SH-SY5Y (cell line): ENCODE data around the gene ACOXL.

Experiments used
- GATA2 ChIP-seq: IDR thresholded peaks from 2 replicates; pipeline ENCODE4 v1.6.1; 2011; ENCODE audit warnings: mild to moderate bottlenecking, low read depth, low read length
- GATA3 ChIP-seq: IDR thresholded peaks from 2 replicates; pipeline ENCODE4 v1.6.1; 2011; ENCODE audit warnings: low read depth, mild to moderate bottlenecking, low read length, moderate library complexity

ACOXL gene

DNA sequence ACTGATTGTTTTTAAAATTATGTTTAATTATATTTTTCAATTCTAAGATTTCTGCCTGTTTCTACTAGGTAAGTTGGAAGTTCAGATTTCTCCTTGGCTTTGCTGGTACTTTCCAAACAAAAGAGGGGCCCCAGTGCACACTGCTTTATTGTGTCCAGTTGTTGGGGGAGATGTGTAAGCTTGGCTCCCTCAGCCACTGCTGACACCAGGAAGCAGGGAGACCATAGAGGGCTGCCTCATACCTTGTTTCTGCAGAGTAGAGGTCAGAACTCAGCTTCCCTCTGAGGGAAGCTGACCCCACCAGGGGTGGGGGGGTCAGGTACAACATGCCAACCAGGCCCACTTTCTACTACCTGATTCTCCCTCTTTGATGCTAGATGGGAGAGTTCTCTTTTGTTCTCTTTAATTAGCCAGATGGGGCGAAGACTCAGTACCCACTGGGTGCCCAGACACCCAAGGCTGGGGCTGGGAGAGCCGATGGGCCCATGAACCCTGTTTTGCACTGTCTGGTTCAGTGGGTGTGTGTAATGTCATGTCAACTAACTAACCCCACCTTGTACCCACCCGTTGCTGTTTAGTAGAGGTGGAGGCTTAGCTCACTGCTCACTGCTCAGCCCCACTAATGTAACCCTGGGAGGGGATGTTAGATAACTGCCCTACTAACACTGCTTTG, 403.0 kb downstream of the ACOXL start:
- no peak for TF ChIP-seq GATA3
- TF ChIP-seq GATA2: no peak

DNA sequence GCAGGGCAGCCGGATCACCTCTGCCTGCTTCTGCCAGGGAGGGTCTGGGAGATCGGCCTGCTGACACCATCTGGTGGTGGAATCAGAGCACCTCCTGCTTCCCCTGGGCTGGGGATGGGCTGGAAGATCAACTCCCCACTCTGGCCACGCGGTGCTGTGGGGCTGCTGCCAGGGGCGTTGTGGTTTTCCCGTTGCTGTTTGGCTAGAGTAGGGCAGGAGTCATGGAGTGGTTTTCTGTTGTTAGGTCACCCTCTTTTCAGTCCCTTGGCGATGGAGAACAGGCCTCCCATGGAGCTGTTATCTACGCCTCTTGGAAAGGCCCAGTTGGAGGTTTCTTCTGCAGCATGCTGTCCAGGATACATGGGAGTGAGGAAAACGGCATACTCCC, 403.5 kb downstream of the ACOXL start:
- TF ChIP-seq GATA3: no peak
- TF ChIP-seq GATA2: no peak

DNA sequence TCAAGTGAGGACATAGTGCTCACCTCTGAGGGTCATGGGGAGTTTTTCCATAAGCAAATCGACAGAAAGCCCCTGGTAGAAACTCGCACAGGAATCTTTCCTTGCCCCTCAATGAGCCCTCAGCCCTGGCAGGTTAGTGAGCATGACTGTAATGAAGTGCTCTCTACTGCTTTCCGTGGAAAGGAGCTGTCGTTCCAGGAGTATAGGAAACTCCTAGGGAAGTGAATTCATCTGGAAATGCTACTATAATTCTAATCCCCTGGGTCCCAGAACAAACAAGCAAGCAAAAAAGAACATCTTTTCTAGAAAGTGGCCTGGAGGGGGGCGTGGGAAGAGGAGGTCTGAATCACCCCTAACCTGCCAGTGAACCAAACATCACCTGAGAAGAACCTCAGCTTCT, 406.5 kb downstream of the ACOXL start:
- no peak for TF ChIP-seq GATA2

DNA sequence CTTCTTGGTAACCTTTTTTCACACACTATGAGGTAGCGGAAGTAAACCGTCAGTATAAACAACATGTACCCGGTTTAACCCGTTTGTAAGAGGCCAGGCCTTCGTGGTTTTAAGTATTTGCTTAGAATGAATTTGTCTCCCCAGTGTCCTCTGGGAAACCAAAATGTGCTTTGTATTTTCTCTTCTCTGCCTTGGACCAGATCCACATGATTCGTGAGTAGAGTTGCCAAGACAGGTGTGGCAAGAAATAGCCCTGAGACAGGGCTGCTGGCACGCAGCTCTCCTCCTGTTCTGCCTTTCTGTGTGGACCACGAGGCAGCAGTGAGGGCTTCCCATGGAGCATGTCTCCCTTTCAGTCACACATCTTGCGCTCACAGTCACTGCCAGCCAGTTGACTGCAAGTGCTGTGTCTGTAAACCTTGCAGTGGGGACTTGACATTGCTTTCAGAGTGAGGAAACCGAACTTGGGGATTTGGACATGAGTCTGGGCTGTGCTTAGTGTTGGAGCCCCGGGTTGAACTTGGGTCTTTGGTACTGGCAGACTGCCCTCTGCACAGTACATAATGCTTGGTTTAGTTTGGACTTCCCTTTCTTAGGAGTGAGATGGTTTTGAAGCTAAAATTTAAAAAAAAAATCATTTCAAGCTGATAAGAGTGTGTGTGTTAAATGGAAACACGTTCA, 407.4 kb downstream of the ACOXL start:
- TF ChIP-seq GATA2 (no peak), GATA3 (no peak)

DNA sequence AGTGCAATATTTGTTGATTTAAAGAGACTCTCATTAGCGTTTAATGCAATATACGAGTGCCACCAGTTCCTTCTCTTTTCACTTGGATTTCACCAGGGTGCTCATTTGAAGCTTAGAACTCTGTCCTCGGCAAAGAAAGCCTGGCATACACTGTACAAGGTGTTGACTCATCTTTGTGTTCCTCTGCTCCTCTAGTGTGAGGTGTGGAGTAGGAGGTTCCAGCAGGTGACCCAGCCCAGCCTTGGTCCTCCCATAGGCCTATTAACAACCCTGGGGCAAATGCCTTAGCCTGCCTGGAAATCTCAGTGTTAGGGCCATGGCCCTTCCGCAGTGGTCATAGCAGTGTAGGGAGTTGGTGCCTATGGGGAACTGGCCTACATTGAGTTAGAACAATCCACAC, 408.4 kb downstream of the ACOXL start:
- TF ChIP-seq GATA3: no peak
- no peak for TF ChIP-seq GATA2

DNA sequence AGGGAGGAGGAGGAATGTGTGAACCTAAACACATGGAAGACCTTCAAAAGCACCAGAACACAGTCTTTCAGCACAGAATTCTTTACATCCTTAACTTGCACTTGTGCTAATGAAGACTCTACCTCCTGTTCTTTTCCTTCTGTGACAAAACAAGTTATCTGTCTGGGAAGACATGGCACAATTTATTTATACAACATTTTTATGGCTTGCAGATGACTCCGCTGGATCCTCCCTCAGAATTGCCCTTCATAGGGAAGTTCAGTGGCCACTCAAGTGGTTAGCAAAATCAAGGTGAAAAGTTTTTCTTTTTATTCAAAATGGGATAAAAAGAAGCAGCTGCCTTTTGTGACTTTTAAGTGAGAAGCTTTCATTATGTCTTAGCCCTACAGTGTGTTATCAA, 409.7 kb downstream of the ACOXL start:
- TF ChIP-seq GATA2 (no peak), GATA3 (no peak)

DNA sequence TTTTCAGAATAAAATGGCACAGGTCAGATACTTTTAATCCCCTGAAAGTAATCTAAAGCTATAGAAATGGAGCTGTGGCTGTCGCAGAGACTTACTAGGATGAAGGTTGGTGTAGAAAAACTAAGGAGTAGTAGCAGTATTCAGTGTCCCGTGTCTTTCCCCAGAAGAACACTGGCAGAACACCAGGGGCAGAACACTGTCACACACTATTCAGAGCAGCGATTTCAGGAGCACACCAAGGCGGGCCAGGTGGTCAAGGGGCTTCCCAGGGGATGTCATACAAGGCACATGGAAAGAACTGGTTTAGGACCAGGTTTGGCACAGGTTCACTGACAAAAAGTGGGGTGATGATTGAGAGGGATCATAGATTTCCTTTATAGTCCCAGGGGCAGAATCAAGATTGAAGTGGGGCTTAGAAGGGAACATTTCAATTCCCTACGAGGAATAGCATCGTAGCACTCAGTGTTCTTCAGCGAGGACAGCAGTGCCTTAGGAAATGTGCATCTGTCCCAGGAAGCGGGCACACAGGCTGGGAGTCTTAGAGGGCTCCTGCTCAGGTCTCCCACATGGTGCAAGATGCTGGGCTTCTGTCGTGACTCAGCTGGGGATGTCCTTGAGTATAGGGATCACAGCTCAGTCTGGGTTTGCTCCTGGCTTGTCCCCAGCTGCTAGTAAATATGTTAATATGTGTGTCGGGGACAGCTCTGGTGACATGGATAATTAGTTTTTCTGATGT, 410.9 kb downstream of the ACOXL start:
- TF ChIP-seq GATA3 (no peak), GATA2 (no peak)

DNA sequence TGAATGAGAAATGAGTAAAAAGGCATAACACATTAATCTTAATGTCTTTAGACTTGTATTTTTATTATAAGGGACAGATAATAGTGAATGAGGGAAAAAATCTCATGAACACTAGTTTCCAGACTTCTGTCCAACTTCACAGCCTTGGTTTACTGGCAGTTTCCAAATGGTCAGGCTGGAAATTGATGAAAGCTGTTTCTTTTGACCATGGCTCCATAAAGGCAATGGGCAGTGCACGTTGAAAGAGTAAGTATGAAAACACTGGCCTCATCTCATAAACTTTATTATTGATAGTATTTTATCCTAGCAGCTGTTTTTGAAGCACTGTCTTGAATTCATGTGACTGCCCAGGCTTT, 411.4 kb downstream of the ACOXL start:
- TF ChIP-seq GATA3 (no peak), GATA2 (no peak)

DNA sequence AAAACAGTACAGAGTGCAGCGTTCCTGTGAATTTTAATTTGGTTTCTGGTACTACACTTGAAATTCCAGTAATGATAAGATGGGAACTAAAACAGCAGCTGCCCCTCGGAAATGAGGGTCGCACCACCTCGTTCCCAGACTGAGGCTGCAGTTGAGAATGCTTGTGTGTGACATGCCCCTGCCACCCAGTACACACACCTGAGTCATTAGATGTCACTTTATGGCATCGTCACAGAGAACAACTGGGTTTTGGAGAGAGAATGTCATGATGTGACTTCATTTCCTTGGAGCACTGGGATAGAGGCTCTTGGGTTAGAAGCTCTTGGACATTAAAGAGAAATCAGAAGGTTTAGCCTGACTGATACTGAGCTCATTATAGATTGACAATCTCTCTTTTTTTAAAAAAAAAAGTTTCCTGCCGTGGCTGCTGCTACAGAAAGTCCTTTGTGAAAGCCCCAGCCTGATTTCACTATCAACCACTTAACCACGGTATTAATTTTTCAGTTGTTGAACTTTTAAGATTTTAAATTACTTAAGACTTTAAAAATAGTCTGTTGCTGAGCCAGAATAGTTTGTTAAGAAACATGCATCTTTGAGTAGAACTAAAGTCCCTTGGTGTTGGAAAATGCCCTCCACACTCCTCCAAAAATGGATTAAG, 412.9 kb downstream of the ACOXL start:
- no peak for TF ChIP-seq GATA2
- no peak for TF ChIP-seq GATA3

DNA sequence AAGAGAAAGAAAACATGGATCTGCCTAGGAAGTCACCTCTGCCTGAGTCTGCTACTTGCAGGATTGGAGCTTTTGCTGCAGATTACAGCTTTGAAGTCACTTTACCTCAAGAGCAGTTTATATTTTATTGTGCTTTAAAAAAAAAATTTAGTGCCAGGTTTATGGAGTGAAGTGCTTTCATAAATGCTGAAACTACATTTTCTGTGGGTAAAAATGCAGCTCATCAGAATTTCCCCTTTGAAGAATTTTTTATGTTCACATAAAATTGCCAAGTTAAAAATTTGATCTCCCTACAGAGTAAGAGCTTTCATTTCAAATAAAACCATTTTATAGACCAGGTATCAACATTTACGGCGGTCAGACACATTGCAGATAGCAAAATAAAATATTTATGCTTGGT, 413.6 kb downstream of the ACOXL start:
- no peak for TF ChIP-seq GATA2
- TF ChIP-seq GATA3: no peak

DNA sequence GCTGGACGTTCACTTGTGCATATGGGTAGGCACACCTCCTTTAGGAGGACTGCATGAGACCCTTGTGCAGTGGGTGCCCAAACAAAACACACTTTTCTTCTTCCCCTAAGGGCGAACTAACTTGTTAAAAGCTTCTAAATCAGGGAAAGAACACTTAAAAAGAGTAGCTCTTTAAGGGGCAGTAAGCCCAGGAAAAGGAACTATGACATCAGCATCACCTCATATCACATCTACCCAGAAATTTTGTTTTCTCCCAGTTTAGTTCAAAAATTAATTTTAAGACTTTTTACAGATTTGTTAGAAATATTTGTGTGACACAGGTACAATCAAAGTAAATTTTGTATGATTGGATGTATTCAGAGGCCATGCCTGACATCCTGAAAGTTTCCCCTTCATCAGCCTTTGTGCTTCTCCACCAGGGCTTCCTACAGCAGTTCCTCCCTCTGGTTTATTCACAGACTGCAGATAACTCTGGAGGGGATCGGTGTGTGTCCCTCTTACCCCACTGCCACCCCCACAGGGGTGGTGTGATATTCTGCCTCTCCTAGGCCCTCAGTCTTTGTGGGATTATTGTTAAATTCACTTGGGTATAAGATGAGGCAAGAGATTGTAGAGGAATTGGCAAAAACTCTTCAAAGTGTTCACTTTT, 416.0 kb downstream of the ACOXL start:
- TF ChIP-seq GATA3 (no peak), GATA2 (no peak)

DNA sequence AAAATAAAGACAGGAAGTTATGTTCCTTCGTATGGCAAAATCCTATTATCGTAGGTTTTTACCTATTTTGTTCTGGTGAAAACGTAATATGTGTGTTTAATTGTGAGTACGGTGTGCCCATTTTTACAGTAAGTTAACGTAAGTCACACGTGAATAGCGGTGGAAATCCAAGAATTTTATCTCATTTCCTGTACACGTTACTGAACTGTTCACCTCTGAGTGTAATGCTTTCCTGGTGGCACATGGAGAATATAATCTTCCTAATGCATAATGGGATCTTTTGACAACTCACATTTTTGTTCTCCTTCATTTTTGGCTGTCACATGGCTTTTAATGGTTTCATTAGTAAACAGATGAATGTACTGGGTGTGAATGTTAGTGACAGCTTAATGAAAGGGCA, 416.6 kb downstream of the ACOXL start:
- TF ChIP-seq GATA3 (no peak), GATA2 (no peak)

DNA sequence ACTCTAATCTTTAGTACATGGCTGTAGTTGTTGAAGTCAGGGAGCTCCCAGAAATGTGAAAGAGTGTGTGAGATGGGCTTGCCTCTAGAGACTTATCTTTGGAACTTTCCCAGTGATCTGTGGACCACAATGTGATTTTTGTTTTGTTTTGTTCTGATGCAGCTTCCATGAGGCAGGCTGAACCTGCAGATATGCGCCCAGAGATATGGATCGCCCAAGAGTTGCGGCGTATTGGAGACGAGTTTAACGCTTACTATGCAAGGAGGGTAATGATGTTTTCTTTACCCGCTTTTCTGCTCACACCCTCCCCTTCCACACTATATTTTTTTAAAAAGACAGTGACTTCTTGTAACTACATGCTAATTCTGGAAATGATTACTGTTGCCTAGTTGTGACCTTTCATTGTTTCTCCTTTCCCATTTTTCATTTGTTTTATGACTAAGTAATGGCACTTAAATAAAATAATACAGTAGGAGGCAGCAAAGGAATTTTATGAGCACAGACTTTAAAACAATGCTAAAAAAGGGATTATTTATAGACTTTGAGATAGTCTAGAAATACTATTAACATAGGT, 417.6 kb downstream of the ACOXL start:
- TF ChIP-seq GATA3: no peak
- TF ChIP-seq GATA2: no peak

DNA sequence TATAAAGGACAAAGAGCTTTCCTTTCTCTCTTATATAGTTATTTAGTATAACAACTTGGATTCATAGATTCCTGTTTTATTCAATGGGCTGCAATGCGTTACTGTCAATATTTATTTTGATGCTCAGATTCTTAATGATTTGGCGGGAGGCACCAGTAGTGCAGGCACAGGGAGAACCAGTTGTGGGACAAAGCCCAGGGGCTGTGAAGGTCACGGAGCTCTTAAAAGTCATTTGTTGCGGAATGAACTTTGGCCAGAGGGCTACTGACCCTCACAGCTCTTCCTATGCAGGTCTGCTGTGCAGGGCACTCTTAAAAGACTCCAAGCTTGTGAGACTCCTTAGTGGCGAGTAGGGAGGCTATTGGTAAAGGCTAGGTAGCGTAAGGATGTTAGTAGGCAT, 422.4 kb downstream of the ACOXL start:
- TF ChIP-seq GATA2 (no peak), GATA3 (no peak)
